HG03520 (cell line): ENCODE measurements around the gene CGNL1.

Source experiments
- ATAC-seq: cut with Tn5 transposase; IDR thresholded peaks from one replicate; pipeline ENCODE4 v1.9.1; 2021; ENCODE audit warnings: mild to moderate bottlenecking, moderate library complexity; ENCODE audit not compliant: unreplicated experiment

CGNL1 gene

GRCh38 chr15:57542505-57542817 lies 166.2 kb downstream of the CGNL1 start:
- no peak for ATAC-seq

GRCh38 chr15:57544848-57545480 lies 168.7 kb downstream of the CGNL1 start:
- ATAC-seq = no peak

- ATAC-seq = no peak
These were observed 169.7 kb downstream of the CGNL1 start for GRCh38 chr15:57545995-57546394.

GRCh38 chr15:57547243-57547755 lies 171.0 kb downstream of the CGNL1 start:
- no peak for ATAC-seq

GRCh38 chr15:57548351-57548750 lies 172.0 kb downstream of the CGNL1 start:
- ATAC-seq = no peak

- ATAC-seq = no peak
These were observed 172.5 kb downstream of the CGNL1 start for GRCh38 chr15:57548835-57549234.

GRCh38 chr15:57549935-57550334 lies 173.6 kb downstream of the CGNL1 start:
- ATAC-seq = no peak

GRCh38 chr15:57550640-57551039 lies 174.3 kb downstream of the CGNL1 start:
- ATAC-seq = no peak

GRCh38 chr15:57551715-57552677 lies 175.7 kb downstream of the CGNL1 start:
- no peak for ATAC-seq

GRCh38 chr15:57552678-57553334 lies 176.5 kb downstream of the CGNL1 start:
- ATAC-seq = no peak

GRCh38 chr15:57553526-57553925 lies 177.2 kb downstream of the CGNL1 start:
- no peak for ATAC-seq

GRCh38 chr15:57554063-57554811 lies 177.9 kb downstream of the CGNL1 start:
- no peak for ATAC-seq

- no peak for ATAC-seq
These were observed 178.5 kb downstream of the CGNL1 start for GRCh38 chr15:57554812-57555179.

GRCh38 chr15:57555270-57555669 lies 179.0 kb downstream of the CGNL1 start:
- ATAC-seq = no peak

- ATAC-seq = no peak
These were observed 179.7 kb downstream of the CGNL1 start for GRCh38 chr15:57556040-57556439.

- ATAC-seq = no peak
These were observed 181.0 kb downstream of the CGNL1 start for GRCh38 chr15:57557267-57557666.

GRCh38 chr15:57557810-57558209 lies 181.5 kb downstream of the CGNL1 start:
- ATAC-seq = no peak

- no peak for ATAC-seq
These were observed 183.6 kb downstream of the CGNL1 start for GRCh38 chr15:57559875-57560274.

GRCh38 chr15:57561041-57561711 lies 184.9 kb downstream of the CGNL1 start:
- peak; percentile 74 for ATAC-seq

- no peak for ATAC-seq
These were observed 186.0 kb downstream of the CGNL1 start for GRCh38 chr15:57562196-57562769.
